Ureter (tissue), 1 donor: ENCODE measurements around the gene INSYN2B. TPM values are rescaled to one million over a fixed set of nuclear protein-coding genes. Genes with fewer than 3 reads are reported as not detected.

ENCODE experiments used
- DNase-seq: peaks from one replicate; pipeline ENCODE4 v3.0.0-alpha.2; 2020; ENCODE audit warnings: low spot score
- total RNA-seq: library from RNA; stranded (reverse); gene quantifications from one replicate; pipeline ENCODE4 v1.2.4, GENCODE V29; 2023
- donor health status: DM: yes; HTN: yes; CAD: no.

The INSYN2B gene
- total RNA-seq, 1 donor from 2014 or later: not detected

DNA sequence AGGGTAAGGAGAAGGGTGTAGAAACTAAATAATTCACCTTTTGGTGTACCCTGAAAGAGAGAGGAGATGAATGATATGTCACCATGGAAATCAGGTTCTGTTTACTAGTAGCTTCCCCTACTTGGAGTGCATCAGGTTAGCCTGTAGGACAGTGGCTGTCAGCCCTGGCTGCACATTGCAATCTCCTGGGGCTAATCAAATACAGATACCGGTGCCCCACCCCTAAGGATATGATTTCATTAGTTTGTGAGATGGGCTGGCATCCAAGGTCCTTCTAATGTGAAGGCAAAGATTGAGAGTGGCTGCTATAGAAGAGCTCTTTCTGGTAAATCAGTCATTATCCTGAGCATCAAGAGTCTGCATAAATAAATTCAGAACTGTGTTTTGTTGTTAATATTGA, 47.2 kb downstream of the INSYN2B start:
- DNase-seq: no peak

GRCh38 chr5:169923988-169924387, 56.3 kb downstream of the INSYN2B start:
- no peak for DNase-seq

DNA sequence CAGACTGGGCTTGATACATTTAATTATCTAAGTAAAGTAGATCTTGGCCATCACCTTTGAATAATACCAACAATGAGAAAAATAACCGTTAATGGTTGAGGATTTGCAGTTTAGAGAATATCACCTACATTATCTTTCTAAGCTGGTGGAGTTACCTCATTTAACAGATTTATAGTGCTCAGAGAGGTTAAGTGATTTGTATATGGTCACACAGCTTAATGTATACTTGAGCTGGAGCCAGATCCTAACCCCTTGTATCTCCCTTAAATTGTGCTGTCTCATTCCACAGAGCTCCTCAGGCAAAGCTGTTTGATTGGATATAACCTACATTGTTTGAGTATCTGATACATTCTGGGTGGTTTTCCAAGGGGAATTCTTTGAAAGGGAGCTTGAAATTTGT, 57.8 kb downstream of the INSYN2B start:
- no peak for DNase-seq

GRCh38 chr5:169921949-169922348, 58.3 kb downstream of the INSYN2B start:
- DNase-seq: no peak

GRCh38 chr5:169921384-169921783, 58.9 kb downstream of the INSYN2B start:
- no peak for DNase-seq

- no peak for DNase-seq
Observed at GRCh38 chr5:169920474-169920873, 59.8 kb downstream of the INSYN2B start.

- no peak for DNase-seq
Observed at GRCh38 chr5:169918228-169918627, 62.1 kb downstream of the INSYN2B start.

GRCh38 chr5:169917500-169917899, 62.8 kb downstream of the INSYN2B start:
- no peak for DNase-seq

GRCh38 chr5:169914766-169915165, 65.5 kb downstream of the INSYN2B start:
- no peak for DNase-seq

DNA sequence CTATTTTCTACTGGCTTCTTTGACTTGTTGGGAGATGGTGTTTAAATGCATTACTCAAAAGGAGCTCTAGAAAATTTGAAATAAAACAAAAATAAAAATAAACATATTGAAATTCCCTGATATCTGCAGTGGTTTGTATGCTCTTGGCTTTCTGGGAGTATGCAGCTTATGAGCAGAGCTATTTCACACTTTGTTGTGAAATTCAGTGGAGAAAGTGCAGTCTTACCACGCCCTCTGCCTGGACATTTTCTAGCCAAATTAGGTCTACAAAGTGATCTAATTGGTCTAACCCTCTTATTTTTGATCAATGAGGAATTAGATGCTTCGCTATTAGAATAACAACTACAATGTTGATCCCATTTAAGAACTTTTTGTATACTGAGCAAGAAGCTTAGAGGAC, 66.8 kb downstream of the INSYN2B start:
- DNase-seq: no peak

GRCh38 chr5:169911448-169912212, 68.7 kb downstream of the INSYN2B start:
- DNase-seq: no peak

DNA sequence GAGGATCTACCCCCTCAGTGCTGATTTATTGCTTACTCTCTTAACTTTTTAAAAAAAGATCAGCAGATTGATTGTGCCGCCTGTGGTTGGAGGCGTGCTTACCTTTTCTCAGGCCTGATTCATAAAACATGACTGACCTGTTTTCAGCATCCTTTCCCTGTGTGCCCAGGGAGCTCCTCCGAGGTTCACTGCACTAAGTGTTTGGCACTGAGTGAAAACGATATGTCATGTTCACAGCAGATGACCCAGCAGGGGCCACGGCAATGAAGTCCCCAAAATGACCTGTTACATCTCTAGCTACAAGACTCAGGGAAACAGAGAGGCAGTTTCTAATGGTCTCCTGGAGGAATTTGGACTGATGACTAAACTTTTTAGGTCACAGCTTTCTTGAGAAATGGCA, 69.9 kb downstream of the INSYN2B start:
- no peak for DNase-seq

DNA sequence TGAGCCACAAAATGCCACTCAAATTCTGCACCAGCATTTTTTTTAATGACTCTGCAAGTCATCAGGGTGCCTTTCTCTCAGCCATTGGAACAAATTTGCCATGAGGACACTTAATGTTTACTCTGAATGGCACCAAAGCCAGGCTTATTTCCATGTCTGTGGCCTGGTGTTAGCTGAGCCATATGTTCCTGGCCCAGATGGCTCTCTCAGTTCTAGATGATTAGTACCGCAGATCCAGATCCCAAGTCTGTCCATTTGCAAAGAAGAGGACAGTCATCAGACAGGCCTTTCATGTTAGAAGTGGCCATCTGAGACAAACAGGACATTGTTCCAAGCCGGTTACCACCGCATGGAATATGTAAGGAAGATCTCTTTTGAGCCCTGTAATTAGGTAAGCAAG, 70.3 kb downstream of the INSYN2B start:
- DNase-seq: no peak

GRCh38 chr5:169908864-169909263, 71.4 kb downstream of the INSYN2B start:
- DNase-seq: no peak

DNA sequence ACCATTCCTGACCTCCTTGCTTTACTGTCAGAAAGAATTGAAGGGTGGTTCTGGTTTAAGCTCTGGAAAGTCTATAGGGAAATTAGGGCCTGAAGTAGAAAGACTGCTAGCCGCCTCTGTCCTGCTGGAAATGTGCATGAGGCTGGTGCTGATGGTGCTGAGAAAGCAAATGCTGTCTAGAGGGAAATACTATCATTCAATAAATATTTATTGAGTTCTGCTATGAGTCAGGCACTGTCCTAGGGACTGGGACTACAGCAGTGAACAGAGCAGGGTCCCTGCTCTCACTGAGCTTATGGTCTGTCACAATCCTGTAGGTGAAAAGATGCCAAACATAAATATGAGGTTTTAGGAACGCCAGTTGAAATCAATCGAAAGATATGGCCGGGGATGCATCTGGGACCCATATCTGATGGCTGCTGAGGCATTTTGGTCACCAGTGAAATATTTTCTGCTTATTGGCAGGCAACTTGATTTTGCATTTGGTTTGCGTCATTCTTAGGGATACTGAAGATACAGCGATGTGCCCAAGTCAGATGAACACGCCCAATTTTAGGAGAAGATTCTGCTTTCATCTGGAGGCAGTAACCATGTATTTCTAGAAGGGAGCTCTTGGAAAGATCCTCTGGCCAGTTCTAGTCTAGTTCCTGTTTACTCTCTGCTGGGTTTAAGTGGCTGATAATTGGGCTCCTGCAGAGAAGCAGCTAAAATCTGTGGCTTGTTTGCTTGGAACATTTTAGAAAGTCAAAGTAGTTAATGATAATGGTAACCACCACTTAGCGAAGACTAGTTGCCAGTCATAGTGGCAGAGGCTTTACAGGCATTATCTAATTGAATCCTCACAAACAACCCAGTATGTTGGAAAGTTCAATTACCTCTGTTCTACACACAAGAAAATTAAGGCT, 73.3 kb downstream of the INSYN2B start:
- no peak for DNase-seq

DNA sequence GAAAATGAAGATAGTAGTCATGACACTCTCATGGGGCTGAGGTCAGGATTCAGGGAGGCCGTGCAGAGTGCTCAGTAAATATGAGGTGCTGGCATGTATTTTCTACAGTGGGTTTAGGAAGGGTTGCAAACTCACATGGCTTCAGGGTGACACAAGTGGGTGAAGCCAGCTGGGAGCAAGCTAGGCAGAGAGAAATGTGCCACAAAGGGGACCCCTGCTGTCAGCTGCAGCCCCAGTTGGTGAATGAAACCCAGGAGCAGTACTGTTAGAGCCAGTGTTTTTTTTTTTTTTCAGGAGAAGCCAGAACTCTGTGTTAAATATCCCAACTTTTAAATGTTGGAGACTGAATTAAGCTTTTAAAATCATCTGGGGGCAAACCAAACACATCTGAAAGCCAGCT, 75.3 kb downstream of the INSYN2B start:
- no peak for DNase-seq

- DNase-seq: no peak
Observed at GRCh38 chr5:169904508-169904907, 75.8 kb downstream of the INSYN2B start.

- DNase-seq: no peak
Observed at GRCh38 chr5:169904059-169904458, 76.2 kb downstream of the INSYN2B start.

- no peak for DNase-seq
Observed at GRCh38 chr5:169901896-169902295, 78.4 kb downstream of the INSYN2B start.

DNA sequence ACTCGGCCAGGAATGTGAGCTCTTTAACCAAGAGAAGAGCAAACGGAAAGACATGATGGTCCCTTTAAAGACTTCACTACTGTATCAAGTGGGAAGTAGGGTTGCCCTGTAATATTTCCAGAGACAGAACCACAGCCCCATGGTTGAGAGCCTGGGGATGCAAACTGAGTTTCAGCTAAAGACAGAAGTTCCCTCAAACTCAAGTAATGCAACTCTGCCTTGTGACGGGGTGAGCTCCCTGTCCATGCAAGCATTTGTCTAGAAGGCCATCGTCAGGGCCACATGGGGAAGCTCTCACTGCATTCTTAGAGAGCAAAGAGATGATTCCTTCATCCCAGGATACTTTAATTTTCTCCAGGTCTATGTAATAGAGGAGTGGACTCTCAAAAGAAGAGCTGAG, 82.8 kb downstream of the INSYN2B start:
- DNase-seq: no peak

DNA sequence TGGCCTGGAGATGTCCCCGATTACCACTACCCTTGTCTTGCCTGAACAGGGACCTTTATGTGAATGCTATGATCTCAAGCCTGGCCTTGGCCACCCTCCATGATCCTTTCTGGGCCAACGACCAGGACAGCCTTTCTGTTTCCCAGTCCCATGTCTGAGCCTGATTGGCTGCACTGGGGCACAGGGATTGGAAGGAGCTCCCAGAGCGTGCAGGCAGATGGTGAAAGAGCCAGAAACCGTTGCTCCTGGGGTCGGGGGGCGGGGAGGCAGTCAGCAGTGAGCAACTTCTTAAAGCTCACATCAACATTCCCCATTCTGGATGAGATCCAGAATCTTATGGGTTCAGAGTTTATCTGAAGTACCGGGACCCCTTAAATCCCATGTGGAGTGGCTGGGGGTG, 84.4 kb downstream of the INSYN2B start:
- no peak for DNase-seq

- DNase-seq: no peak
Observed at GRCh38 chr5:169893571-169893970, 86.7 kb downstream of the INSYN2B start.

DNA sequence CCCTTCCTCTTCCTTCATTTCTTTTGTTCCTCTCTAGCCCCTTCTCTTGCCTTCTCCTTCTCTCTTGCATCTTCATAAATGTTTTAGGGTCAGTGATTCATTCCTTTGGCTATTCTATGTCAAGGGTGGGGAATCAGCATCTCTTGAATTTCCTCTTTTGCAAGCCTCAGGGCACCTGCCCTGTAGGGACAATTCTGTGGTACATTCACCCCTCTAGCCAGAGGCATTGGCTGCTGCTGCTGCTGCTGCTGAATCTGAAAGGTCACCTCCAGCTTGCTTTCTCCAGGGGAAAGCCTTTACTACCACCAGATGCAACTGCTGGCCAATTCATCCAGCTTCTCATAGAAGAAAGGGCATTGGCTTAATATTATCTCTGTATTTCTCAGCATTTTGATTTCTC, 87.3 kb downstream of the INSYN2B start:
- no peak for DNase-seq
